ENCODE data around the gene OBI1. TPM values are rescaled to one million over a fixed set of nuclear protein-coding genes. Genes with fewer than 3 reads are reported as not detected.

OBI1 gene
- total and polyA plus RNA-seq, 8 donors: 1.4 to 17.0 (median 6.6) TPM

DNA sequence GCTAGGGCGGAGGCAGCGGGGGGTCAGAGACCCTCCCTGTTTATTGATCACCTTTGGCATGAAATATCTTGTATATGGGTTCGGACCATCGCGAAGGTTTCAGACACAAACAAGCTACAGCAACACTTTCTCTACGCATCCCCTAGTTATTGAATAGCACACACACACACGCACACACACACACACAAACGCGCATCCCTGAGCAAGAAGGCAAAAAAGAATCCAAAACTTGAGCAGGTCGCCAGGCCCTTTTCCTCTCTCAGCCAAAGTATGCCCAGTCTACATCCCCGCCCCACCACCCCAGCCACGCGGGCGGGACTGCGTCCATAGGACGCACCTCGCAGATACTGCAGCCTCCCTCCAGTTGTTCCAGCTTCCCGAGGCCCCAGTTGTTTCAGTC is 71.6 kb downstream of the OBI1 start:
- intact Hi-C loops (cut with DNase I; ENCODE audit: low total_unique reads): no loop called here
- Histone ChIP-seq H3K4me1 (peaks cover 0 to 9% (median 0%) of the 10 kb centered on the region in 4 donors), H3K4me3 (no peak overlapping the region), H3K36me3 (no peaks in the 10 kb centered on the region), H3K27me3 (peaks cover 0 to 76% (median 52%) of the 10 kb centered on the region in 3 donors), H3K9me3 (peaks cover 0 to 7% (median 1%) of the 10 kb centered on the region in 4 donors), H3K27ac (no peak overlapping the region)
- TF ChIP-seq POLR2AphosphoS5 (IDR thresholded peaks at IDR 0.05): no peak
- no peak for DNase-seq
- 13 to 18% (median 14%) methylated on average over 18 of the region's 18 CpGs for WGBS, 5 donors

DNA sequence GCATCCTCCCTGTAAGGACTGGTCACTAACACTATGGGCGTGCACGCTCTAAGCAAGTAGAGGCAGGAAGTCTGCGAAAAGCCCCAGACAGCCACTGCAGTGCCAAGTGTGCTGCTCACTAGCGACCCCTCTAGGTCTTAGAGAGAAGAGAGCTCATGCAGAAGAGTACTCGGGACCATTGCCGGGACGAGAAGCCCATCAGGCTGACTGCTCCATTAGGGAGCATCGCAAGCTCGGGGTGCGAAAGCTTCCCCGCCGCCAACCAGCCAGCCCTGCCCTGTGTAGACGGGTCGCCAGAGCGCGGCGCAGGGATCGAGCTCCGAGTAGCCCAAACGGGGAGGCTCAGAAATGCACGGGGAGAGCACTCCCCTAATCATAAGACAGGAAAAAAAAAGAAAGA is 72.2 kb downstream of the OBI1 start:
- no peak overlapping the region for H3K27ac ChIP-seq
- 14 to 24% (median 16%) methylated on average over 15 to 21 of the region's 21 CpGs for whole genome bisulfite sequencing, 5 donors
- H3K4me1 ChIP-seq: peaks cover 0 to 9% (median 0%) of the 10 kb centered on the region in 4 donors
- H3K36me3 ChIP-seq: no peaks in the 10 kb centered on the region
- H3K27me3 ChIP-seq: peaks cover 0 to 69% (median 47%) of the 10 kb centered on the region in 3 donors
- no peak for TF ChIP-seq POLR2AphosphoS5 (IDR thresholded peaks at IDR 0.05)
- TF ChIP-seq EP300 (IDR thresholded peaks at IDR 0.05): no peak
- TF ChIP-seq POLR2A (IDR thresholded peaks at IDR 0.05): no peak
- TF ChIP-seq, protein P1, sequence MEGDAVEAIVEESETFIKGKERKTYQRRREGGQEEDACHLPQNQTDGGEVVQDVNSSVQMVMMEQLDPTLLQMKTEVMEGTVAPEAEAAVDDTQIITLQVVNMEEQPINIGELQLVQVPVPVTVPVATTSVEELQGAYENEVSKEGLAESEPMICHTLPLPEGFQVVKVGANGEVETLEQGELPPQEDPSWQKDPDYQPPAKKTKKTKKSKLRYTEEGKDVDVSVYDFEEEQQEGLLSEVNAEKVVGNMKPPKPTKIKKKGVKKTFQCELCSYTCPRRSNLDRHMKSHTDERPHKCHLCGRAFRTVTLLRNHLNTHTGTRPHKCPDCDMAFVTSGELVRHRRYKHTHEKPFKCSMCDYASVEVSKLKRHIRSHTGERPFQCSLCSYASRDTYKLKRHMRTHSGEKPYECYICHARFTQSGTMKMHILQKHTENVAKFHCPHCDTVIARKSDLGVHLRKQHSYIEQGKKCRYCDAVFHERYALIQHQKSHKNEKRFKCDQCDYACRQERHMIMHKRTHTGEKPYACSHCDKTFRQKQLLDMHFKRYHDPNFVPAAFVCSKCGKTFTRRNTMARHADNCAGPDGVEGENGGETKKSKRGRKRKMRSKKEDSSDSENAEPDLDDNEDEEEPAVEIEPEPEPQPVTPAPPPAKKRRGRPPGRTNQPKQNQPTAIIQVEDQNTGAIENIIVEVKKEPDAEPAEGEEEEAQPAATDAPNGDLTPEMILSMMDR (IDR thresholded peaks at IDR 0.05): no peak
- intact Hi-C loops (cut with DNase I; ENCODE audit: low total_unique reads): no loop called here
- no peak overlapping the region for H3K4me3 ChIP-seq
- peak in 1 of 2 donors; percentile 23 for DNase-seq
- H3K9me3 ChIP-seq: peaks cover 0 to 7% (median 1%) of the 10 kb centered on the region in 4 donors

DNA sequence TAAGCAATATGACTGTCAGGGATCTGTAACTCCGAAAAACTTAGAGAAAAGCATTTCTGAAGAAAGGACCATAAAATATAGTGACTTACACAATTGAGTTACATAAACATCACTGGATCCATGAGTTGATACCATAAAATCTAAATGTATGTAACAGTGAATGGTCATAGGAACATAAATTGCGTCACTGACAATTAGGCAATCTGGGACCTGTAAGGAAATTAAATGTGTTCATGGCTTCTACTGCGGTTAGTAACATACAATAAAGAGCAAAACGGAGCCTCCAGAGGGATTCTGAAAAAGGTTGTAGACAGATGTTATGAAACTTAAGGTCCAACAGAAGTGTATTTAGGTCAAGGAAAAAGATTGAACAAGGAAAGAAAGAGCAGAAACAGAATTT is 82.7 kb downstream of the OBI1 start:
- intact Hi-C loops (cut with DNase I; ENCODE audit: low total_unique reads): no loop called here
- Histone ChIP-seq H3K4me3 (no peak overlapping the region), H3K9me3 (no peaks in the 10 kb centered on the region), H3K27me3 (peaks cover 0 to 13% (median 0%) of the 10 kb centered on the region in 3 donors), H3K27ac (no peak overlapping the region), H3K4me1 (no peaks in the 10 kb centered on the region), H3K36me3 (no peaks in the 10 kb centered on the region)
- WGBS, 5 donors: 83 to 92% (median 91%) methylated on average over 4 of the region's 4 CpGs
- no peak for DNase-seq
- TF ChIP-seq POLR2AphosphoS5 (IDR thresholded peaks at IDR 0.05) (no peak), POLR2A (IDR thresholded peaks at IDR 0.05) (no peak), EP300 (IDR thresholded peaks at IDR 0.05) (no peak)
- TF ChIP-seq, protein P1 (IDR thresholded peaks at IDR 0.05): no peak

DNA sequence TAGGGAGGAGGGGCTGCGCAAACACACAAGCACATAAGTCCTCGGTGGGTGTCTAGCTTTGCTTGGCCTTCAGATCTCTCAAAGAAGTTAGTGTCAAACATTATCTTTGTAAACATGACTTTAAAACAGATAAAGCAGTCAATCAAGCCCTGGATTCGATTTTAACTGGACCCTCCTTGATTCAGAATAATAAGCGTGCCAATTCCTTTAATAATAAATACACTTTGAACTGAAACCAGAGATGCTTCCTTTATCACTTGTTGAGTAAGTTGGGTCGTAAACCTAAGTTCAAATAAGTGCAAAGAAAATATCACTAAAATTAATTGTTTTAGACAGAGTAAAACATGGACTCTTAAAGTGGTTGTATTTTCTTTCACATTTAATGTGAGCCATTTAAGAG is 86.5 kb downstream of the OBI1 start:
- Histone ChIP-seq H3K36me3 (no peaks in the 10 kb centered on the region), H3K9me3 (no peaks in the 10 kb centered on the region), H3K4me3 (no peak overlapping the region), H3K4me1 (no peaks in the 10 kb centered on the region), H3K27ac (no peak overlapping the region), H3K27me3 (peaks cover 0 to 11% (median 0%) of the 10 kb centered on the region in 3 donors)
- WGBS, 5 donors: 52 to 67% (median 60%) methylated on average over 5 of the region's 5 CpGs
- TF ChIP-seq POLR2AphosphoS5 (IDR thresholded peaks at IDR 0.05): no peak
- DNase-seq: no peak
- intact Hi-C loops (cut with DNase I; ENCODE audit: low total_unique reads): no loop called here

DNA sequence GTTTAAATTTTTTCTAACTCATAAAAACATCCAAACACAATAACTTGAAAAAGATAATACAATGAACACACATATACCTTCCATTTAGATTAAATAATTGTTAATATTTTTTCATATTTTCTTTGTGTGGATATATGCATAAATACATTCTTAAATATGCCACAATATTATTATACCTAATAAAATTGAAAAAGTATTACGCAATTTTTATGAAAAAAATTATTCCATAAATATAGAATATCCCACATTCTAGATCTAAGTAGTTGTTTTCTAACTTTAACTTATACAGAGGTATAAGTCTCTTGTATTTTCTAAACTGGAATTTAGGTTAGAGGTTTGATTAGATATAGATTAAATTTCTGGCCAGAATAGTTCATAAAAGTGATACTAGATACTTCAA is 89.9 kb downstream of the OBI1 start:
- peaks cover 0 to 11% (median 0%) of the 10 kb centered on the region in 3 donors for H3K27me3 ChIP-seq
- WGBS, 5 donors: 84 to 93% (median 93%) methylated on average over 1 of the region's 1 CpG
- intact Hi-C loops (cut with DNase I; ENCODE audit: low total_unique reads): no loop called here
- no peak overlapping the region for H3K4me3 ChIP-seq
- no peak overlapping the region for H3K27ac ChIP-seq
- no peaks in the 10 kb centered on the region for H3K36me3 ChIP-seq
- DNase-seq: no peak
- no peaks in the 10 kb centered on the region for H3K9me3 ChIP-seq
- H3K4me1 ChIP-seq: no peaks in the 10 kb centered on the region
- TF ChIP-seq, protein P1 (IDR thresholded peaks at IDR 0.05): no peak
- TF ChIP-seq POLR2A (IDR thresholded peaks at IDR 0.05): no peak
- TF ChIP-seq POLR2AphosphoS5 (IDR thresholded peaks at IDR 0.05): no peak
- TF ChIP-seq EP300 (IDR thresholded peaks at IDR 0.05): no peak
